IPS-15b (cell line): ENCODE measurements around the gene LHFPL2.

ENCODE experiments used
- H3K27me3 ChIP-seq: one replicate; pipeline ENCODE4 v1.6.1; 2013; ENCODE audit warnings: low read length; ENCODE audit not compliant: control insufficient read depth, insufficient read depth
- H3K36me3 ChIP-seq: one replicate; pipeline ENCODE4 v1.6.1; 2013; ENCODE audit warnings: low read length; ENCODE audit not compliant: control insufficient read depth, insufficient read depth
- H3K4me1 ChIP-seq: one replicate; pipeline ENCODE4 v1.6.1; 2013; ENCODE audit warnings: mild to moderate bottlenecking, low read length; ENCODE audit not compliant: control insufficient read depth, insufficient read depth
- H3K4me3 ChIP-seq: one replicate; pipeline ENCODE4 v1.5.1; 2013; ENCODE audit warnings: low read depth, low read length
- H3K9ac ChIP-seq: one replicate; pipeline ENCODE4 v1.6.1; 2013; ENCODE audit warnings: low read depth, mild to moderate bottlenecking, low read length
- H3K9me3 ChIP-seq: one replicate; pipeline ENCODE4 v1.6.1; 2013; ENCODE audit warnings: mild to moderate bottlenecking, low read length; ENCODE audit not compliant: control insufficient read depth, insufficient read depth

The LHFPL2 gene

DNA sequence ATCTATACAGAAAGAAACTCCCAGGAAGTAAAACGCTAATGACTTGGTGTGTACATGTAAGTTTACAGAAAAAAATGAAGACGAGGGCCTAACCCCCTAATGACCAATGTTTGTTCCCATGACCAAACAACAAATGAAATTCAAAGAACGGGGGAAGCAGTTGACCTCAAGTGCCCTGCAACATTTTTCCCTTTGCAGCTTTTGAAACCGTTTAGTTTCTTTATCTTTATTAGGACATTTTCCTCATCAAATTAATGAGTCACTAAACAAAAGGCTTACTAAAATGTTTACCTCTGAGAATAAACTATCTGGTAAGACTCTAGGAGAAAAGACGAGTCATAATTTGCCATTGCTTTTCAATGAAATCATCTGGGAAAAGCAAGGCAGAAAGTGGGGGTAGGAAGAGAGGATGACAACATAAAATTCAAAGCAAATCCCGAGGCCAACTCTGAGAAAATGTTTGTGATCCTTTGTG is 57.4 kb downstream of the LHFPL2 start:
- peaks cover 6% of the 10 kb centered on the region for H3K4me1 ChIP-seq

DNA sequence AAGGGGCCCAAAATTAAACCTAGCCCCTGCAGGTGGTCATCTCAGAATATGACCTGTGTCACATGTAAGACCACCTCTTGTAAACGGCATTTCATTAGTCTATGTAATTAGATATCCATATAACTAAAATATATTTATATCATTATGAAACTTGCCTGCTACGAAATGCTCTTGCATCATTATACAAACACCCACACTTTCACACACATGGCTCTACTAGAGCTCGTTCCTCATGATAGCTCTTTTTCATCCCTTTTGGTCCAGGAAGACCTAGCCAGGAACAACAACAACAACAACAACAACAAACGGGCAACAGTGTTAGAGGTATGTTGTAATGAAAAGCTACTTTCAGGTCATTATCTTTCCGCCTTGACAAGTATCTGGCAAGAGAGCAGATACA is 58.6 kb downstream of the LHFPL2 start:
- Histone ChIP-seq H3K27me3 (no peaks in the 10 kb centered on the region), H3K4me3 (no peak overlapping the region), H3K9me3 (peaks cover 3% of the 10 kb centered on the region), H3K9ac (no peak overlapping the region), H3K36me3 (peaks cover 9% of the 10 kb centered on the region), H3K4me1 (peaks cover 6% of the 10 kb centered on the region)

More for the DNA sequence above, 57.4 kb downstream of the LHFPL2 start:
- Histone ChIP-seq H3K9ac (no peak overlapping the region), H3K27me3 (no peaks in the 10 kb centered on the region), H3K36me3 (peaks cover 3% of the 10 kb centered on the region), H3K9me3 (peaks cover 3% of the 10 kb centered on the region), H3K4me3 (no peak overlapping the region)

DNA sequence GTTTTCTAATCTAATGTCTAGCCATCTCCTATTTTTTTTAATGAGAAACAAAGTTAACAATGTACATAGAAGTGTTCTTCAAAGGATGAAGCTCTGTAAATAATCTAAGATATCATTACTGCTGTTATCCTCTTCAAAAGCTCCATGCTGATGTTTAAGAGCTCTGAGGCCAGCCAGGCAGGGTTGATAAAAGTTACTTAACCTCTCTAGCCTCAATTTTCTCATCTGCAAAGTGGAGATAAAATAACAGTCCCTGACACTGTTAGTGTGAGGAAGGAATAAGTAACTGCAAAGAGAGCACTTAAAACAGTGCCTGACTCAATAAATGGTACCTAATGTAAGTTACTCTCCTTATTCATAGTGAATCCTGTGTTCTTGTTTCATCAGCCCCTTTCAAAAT is 60.1 kb downstream of the LHFPL2 start:
- Histone ChIP-seq H3K4me3 (no peak overlapping the region), H3K9me3 (peaks cover 3% of the 10 kb centered on the region), H3K4me1 (peaks cover 6% of the 10 kb centered on the region), H3K9ac (no peak overlapping the region), H3K36me3 (peaks cover 9% of the 10 kb centered on the region), H3K27me3 (no peaks in the 10 kb centered on the region)

DNA sequence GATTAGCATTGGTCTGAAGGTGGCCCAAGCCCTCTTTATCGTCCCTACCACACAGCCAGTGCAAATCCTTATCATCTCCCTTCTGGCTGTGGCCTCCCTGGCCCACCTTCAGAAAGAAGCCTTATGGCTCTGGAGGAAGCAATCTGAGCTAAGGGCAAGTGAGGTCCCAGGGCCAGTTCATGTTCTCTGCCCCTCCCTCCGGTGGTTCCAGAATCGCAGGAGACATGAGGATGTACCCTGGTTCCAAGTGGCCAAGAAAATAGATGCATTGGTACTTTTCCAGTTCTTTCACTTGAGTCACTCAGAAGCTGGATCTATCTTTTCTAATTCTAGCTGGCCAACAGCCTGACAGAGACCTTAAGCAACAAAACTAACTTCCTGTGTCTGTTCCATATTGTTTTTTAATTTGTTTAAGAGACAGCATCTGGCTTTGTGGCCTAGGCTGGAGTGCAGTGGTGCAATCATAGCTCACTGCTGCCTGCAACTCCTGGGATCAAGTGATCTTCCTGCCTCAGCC is 60.7 kb downstream of the LHFPL2 start:
- H3K4me3 ChIP-seq, result no peak overlapping the region
- peaks cover 6% of the 10 kb centered on the region for H3K4me1 ChIP-seq
- H3K36me3 ChIP-seq, result peaks cover 9% of the 10 kb centered on the region
- H3K9me3 ChIP-seq, result peaks cover 3% of the 10 kb centered on the region
- no peaks in the 10 kb centered on the region for H3K27me3 ChIP-seq
- H3K9ac ChIP-seq, result no peak overlapping the region

DNA sequence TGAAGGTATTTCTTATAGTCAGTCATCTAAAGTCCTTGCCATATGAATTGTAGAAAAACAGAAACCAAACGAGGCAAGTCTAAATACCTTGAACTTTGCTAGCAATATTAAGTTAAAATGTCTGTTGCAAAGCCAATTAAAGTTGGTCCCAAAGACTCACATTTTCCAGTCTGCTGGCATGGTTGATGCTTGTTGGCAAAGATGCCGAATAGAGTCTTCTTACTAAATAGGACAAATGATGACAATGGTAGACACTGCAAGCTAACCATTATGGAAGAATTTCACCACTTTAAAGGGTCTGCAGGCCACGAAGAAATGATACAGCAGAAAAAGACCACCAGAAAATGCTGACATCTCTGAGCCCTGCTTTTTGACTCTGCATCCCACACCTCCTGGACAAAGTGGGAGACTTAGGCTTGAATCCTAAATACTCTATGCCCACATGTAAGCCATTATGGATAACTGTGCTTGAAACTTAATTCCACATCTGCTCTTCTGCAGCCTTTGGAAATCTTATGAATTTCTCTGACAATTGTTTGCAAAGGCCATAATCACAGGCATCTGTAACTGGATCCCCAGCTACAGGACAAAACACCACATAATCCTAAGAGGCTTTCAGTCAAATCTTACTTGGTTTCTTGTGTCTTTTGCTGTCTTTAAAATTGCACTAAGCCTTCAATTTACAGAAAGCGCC is 61.3 kb downstream of the LHFPL2 start:
- no peak overlapping the region for H3K9ac ChIP-seq
- H3K4me3 ChIP-seq, result no peak overlapping the region
- no peaks in the 10 kb centered on the region for H3K27me3 ChIP-seq
- peaks cover 6% of the 10 kb centered on the region for H3K4me1 ChIP-seq
- peaks cover 3% of the 10 kb centered on the region for H3K9me3 ChIP-seq
- peaks cover 9% of the 10 kb centered on the region for H3K36me3 ChIP-seq

DNA sequence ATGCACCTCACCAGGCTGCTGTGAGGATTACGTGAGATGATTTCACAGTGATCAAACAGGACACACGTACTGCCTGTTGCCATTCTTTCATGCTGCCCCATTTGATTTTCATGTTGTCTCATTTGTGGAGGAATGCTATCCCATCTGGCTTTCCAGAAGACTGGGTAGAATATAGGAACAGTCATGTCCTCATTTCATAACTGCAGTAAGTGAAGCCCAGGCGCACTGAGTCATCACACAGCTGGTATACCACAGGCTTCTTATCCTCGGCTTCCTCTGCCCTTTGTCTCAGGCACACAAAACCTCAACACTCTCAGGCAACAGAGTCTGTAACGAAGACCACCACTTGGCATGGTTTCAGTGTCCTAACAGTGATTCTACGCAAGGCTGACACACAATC is 62.3 kb downstream of the LHFPL2 start:
- Histone ChIP-seq H3K36me3 (peaks cover 9% of the 10 kb centered on the region), H3K27me3 (no peaks in the 10 kb centered on the region), H3K4me3 (no peak overlapping the region), H3K9me3 (peaks cover 3% of the 10 kb centered on the region), H3K4me1 (peaks cover under 1% of the 10 kb centered on the region), H3K9ac (no peak overlapping the region)

DNA sequence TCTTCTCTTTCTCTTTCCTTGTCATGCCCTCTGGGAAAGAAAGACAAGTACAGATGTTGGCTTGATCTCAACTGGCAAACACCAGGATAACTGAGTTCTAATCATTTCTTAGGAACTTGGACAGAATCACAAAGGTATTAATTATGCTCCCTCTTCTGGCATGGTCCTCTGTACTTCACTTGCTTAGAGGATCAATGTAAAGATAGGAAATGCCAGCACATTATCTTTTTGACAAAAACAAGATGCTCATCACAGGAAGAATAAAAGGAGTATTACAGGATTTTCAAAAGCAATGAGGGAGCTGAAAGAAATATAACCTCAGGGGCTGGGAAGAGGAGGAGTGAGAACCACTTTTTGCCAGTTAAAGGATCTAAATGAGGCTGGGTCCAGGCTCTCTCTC is 70.6 kb downstream of the LHFPL2 start:
- H3K4me3 ChIP-seq, result no peak overlapping the region
- no peaks in the 10 kb centered on the region for H3K27me3 ChIP-seq
- no peaks in the 10 kb centered on the region for H3K9me3 ChIP-seq
- H3K4me1 ChIP-seq, result no peaks in the 10 kb centered on the region
- no peak overlapping the region for H3K9ac ChIP-seq
- H3K36me3 ChIP-seq, result no peaks in the 10 kb centered on the region

DNA sequence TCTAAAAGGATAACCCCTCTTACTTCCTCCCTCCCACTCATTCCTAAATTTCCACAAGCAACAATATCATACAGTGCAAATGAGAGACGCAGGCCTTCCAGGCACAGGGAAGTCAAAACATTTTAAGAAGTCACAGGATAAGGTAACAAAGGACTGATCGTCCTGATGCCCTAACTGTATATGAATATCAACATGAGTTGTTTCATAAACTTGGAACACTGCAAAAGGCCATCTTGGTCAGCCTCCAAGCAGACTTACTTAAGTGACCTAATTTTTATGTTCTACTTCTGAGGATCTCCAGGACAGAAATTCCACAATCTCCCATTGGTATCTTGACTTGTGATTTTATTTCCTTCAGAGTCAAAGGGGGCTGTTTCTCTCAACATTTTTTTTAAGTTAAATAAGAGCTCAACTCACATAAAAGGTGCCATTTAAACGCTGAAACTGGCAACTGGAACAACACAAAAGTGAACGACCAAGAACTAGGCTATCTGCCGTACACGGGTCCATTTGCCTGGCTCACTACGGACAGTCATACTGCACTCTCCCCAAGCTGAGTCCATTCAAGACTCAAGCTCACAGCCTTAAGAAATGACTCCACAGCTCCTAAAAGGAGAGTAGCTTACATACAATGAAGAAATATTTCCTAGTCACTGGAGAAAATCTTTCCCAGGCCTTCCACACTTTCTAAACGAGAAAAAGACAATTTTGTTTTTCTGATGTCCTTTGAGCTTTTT is 71.3 kb downstream of the LHFPL2 start:
- no peaks in the 10 kb centered on the region for H3K27me3 ChIP-seq
- no peak overlapping the region for H3K9ac ChIP-seq
- H3K4me1 ChIP-seq, result no peaks in the 10 kb centered on the region

DNA sequence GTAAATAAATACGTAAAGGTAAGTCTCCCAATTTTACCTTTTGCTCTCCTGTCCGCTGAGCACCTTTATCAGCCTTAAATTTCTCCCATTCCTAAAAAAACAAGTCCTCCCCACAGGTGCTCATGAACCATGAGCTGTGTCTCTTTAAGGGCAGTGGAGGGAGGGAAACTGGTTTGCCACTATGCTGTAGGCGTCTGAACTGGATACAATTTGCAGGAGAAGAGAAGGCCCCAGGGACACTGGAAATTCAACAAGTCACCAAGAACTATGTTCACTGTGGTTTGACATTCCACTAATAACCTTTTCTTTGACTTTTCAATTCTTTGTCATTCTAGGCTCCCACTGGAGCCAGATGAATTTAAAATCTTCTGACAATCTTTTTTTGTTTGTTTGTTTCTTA is 72.2 kb downstream of the LHFPL2 start:
- H3K36me3 ChIP-seq, result no peaks in the 10 kb centered on the region
- no peak overlapping the region for H3K4me3 ChIP-seq
- H3K9me3 ChIP-seq, result no peaks in the 10 kb centered on the region
- H3K27me3 ChIP-seq, result no peaks in the 10 kb centered on the region
- H3K9ac ChIP-seq, result no peak overlapping the region
- H3K4me1 ChIP-seq, result no peaks in the 10 kb centered on the region

More for the DNA sequence above, 71.3 kb downstream of the LHFPL2 start:
- H3K4me3 ChIP-seq, result no peak overlapping the region
- H3K36me3 ChIP-seq, result no peaks in the 10 kb centered on the region
- H3K9me3 ChIP-seq, result no peaks in the 10 kb centered on the region

DNA sequence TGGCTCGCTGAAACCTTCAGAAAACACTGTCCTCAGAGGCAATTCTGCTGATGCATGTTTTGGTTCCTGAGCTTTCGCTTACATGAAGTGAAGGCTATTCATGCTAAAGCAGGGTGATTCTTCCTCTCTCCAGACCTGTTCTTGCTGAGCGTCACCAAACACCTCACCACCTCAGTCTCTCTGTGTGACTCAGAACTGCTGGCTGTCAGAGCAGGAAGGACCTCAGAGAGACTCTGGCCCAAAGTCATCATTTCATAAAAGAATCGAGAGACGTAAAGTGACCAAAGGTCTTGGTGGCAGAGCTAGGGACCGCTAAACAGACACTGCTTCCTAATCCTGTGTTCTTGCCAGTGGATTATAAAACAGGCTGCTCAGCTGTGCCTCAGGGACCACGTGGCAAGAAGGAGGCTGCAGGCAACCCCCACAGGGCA is 73.8 kb downstream of the LHFPL2 start:
- H3K4me3 ChIP-seq, result no peak overlapping the region
- no peaks in the 10 kb centered on the region for H3K36me3 ChIP-seq
- no peak overlapping the region for H3K9ac ChIP-seq
- peaks cover 3% of the 10 kb centered on the region for H3K4me1 ChIP-seq
- no peaks in the 10 kb centered on the region for H3K9me3 ChIP-seq
- H3K27me3 ChIP-seq, result no peaks in the 10 kb centered on the region

DNA sequence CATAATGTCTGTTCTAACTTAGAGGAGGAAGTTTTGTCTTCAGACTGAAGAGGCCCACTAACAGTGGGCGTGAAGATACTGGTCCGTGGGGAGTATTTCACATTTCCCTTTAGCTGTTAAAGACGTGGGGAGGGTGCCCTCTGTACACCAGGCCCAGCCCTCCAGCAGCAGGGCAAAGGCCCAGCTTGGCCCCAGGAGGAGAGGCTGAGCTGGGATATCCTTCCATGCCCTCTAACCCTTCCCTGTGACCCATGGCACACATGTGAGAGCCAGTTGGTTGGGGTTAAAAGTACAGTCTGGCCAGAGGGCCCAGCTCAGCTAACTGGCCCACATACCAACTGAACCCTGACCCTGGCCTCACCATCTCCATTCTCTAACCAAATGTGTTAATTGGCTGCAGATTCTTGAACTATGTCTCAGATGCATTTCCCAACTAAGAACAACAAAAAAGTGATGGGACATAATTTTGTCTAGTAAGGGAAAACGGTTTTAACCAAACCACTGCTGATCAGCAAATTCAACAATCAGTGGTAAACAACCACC is 74.4 kb downstream of the LHFPL2 start:
- Histone ChIP-seq H3K36me3 (no peaks in the 10 kb centered on the region), H3K9ac (no peak overlapping the region), H3K9me3 (no peaks in the 10 kb centered on the region), H3K4me1 (peaks cover 8% of the 10 kb centered on the region), H3K27me3 (no peaks in the 10 kb centered on the region), H3K4me3 (no peak overlapping the region)
